K562 (cell line): Measurements from ENCODE around the gene NME7. TPM values are rescaled to one million over a fixed set of nuclear protein-coding genes. Genes with fewer than 3 reads are reported as not detected.

Experiments
- ATAC-seq: fragments of 200-7000 bp; cut with Tn5 transposase; 3 replicates; pipeline ENCODE4 v1.9.1; 2020; ENCODE audit warnings: moderate library complexity
- BruUV-seq: library from RNA; stranded (reverse); fragments of 400-500 nt; replicated peaks from 2 replicates; lab custom pipeline; 2021; lab: Mats Ljungman, UMichigan
- CTCF ChIA-PET: fragments of 300-600 bp; formaldehyde crosslinking; extraction: SDS; loops from one replicate; lab custom pipeline; 2021; ENCODE audit warnings: low intra/inter-chr PET ratio; lab: Yijun Ruan, JAX
- POLR2A ChIA-PET: fragments of 300-600, 350-650 bp; sonication (Branson Sonifier 250); formaldehyde crosslinking; extraction: SDS; loops from one replicate; lab custom pipeline; 2021; ENCODE audit warnings: antibody characterized with exemption, inconsistent platforms; lab: Yijun Ruan, JAX
- DNase-seq, 4 experiments: peaks; one replicate each; pipeline versions ENCODE4 v3.0.0 to v3.0.0-alpha.2; 2011 to 2018; ENCODE audit warnings: low spot score in 3 of 4, mixed read lengths in 3 of 4; ENCODE audit errors: extremely low read depth in 1 of 4
- FAIRE-seq: peaks from 2 replicates; lab custom pipeline; 2011; peaks lifted over from hg19 to GRCh38; lab: Jason Lieb, UNC
- H2AFZ ChIP-seq: 2 replicates; pipeline ENCODE4 v1.6.0; 2011; ENCODE audit warnings: low read depth, low read length, control low read depth, inconsistent platforms
- H3K27ac ChIP-seq: fragments of 200-600 bp; 3 replicates; pipeline ENCODE4 v1.8.0; 2011; ENCODE audit warnings: low read depth, mild to moderate bottlenecking, control low read depth, inconsistent platforms, low read length, moderate library complexity, mixed read lengths; ENCODE audit errors: extremely low read depth
- H3K27me3 ChIP-seq, 2 experiments: fragments of 300-600 bp in 1 of 2; 2 replicates in 1 of 2; 3 replicates in 1 of 2; pipeline versions ENCODE4 v1.6.0 to v1.8.0; 2011; ENCODE audit warnings: inconsistent platforms in 2 of 2, low read length in 2 of 2, mild to moderate bottlenecking in 1 of 2, mixed read lengths in 1 of 2, moderate library complexity in 1 of 2; ENCODE audit not compliant: control insufficient read depth in 2 of 2, insufficient read depth in 2 of 2
- H3K36me3 ChIP-seq: fragments of 300-600 bp; 3 replicates; pipeline ENCODE4 v1.8.0; 2011; ENCODE audit warnings: mild to moderate bottlenecking, low read length, inconsistent platforms; ENCODE audit not compliant: control insufficient read depth, insufficient read depth
- H3K4me1 ChIP-seq, 2 experiments: fragments of 200-600 bp in 1 of 2; replicated peaks in 1 of 2; 2 replicates in 1 of 2; 3 replicates in 1 of 2; pipeline versions ENCODE4 v1.5.1 to v1.8.0; 2011; ENCODE audit warnings: inconsistent platforms in 2 of 2, low read length in 2 of 2, mild to moderate bottlenecking in 1 of 2, mixed read lengths in 1 of 2, moderate library complexity in 1 of 2; ENCODE audit not compliant: control insufficient read depth in 2 of 2, insufficient read depth in 2 of 2
- H3K4me2 ChIP-seq: 2 replicates; pipeline ENCODE4 v1.6.1; 2011; ENCODE audit warnings: low read length, control low read depth, inconsistent platforms, mixed read lengths; ENCODE audit not compliant: insufficient read depth
- H3K4me3 ChIP-seq: fragments of 200-600 bp; sonication (generic), shearing (Covaris generic); 2 replicates; pipeline ENCODE4 v1.5.1; 2016; ENCODE audit warnings: control low read depth, inconsistent platforms
- H3K79me2 ChIP-seq: fragments of 200-600 bp; 3 replicates; pipeline ENCODE4 v1.8.0; 2011; ENCODE audit warnings: low read length, inconsistent platforms; ENCODE audit not compliant: control insufficient read depth, insufficient read depth
- H3K9ac ChIP-seq, 2 experiments: 2 replicates each; pipeline versions ENCODE4 v1.6.0 to v1.6.1; 2011; ENCODE audit warnings: low read depth in 2 of 2, low read length in 2 of 2, control low read depth in 1 of 2, inconsistent platforms in 1 of 2, mild to moderate bottlenecking in 1 of 2, mixed read lengths in 1 of 2; ENCODE audit not compliant: insufficient read depth in 1 of 2
- H3K9me1 ChIP-seq: one replicate; pipeline ENCODE4 v1.6.0; 2011; ENCODE audit warnings: inconsistent platforms, mild to moderate bottlenecking, low read length, moderate library complexity; ENCODE audit not compliant: control insufficient read depth, insufficient read depth
- H3K9me3 ChIP-seq: replicated peaks from 2 replicates; pipeline ENCODE4 v1.5.1; 2011; ENCODE audit warnings: low read depth, low read length, inconsistent platforms; ENCODE audit not compliant: control insufficient read depth, insufficient read depth
- H4K20me1 ChIP-seq: replicated peaks from 2 replicates; pipeline ENCODE4 v1.6.1; 2011; ENCODE audit warnings: low read length, inconsistent platforms, mixed read lengths; ENCODE audit not compliant: control insufficient read depth, insufficient read depth
- CAMTA2 ChIP-seq: fragments of 250-450 bp; sonication (Bioruptor Pico); conservative IDR thresholded peaks from 2 replicates; pipeline ENCODE4 v1.5.1; 2022
- CREM ChIP-seq: IDR thresholded peaks from 2 replicates; pipeline ENCODE4 v1.6.1; 2014; ENCODE audit warnings: antibody characterized with exemption, low read depth
- CTCFL ChIP-seq: IDR thresholded peaks from 2 replicates; pipeline ENCODE4 v1.6.1; 2011; ENCODE audit warnings: borderline replicate concordance, low read depth, mild to moderate bottlenecking, moderate library complexity, low read length; ENCODE audit not compliant: insufficient read depth, poor library complexity, severe bottlenecking
- E4F1 ChIP-seq: fragments of 250-450 bp; sonication (Bioruptor Pico); IDR thresholded peaks from 2 replicates; pipeline ENCODE4 v1.5.0; 2021; ENCODE audit warnings: mild to moderate bottlenecking, borderline replicate concordance
- KHSRP ChIP-seq: fragments of 450-650 bp; IDR thresholded peaks from 2 replicates; pipeline ENCODE4 v1.6.1; 2017
- MCM3 ChIP-seq: fragments of 450-650 bp; IDR thresholded peaks from 2 replicates; pipeline ENCODE4 v1.6.1; 2016
- RBM17 ChIP-seq: fragments of 200-400 bp; formaldehyde crosslinking; IDR thresholded peaks from 2 replicates; pipeline ENCODE4 v1.6.1; 2017; ENCODE audit warnings: low read depth, mild to moderate bottlenecking, low read length, borderline replicate concordance
- STAT6 ChIP-seq: sonication (generic); formaldehyde crosslinking; IDR thresholded peaks from 2 replicates; pipeline ENCODE4 v1.8.1; 2023; ENCODE audit warnings: mild to moderate bottlenecking, missing genetic modification reagents
- TAF9B ChIP-seq: fragments of 450-650 bp; IDR thresholded peaks from 2 replicates; pipeline ENCODE4 v1.6.1; 2018; ENCODE audit warnings: mild to moderate bottlenecking; ENCODE audit not compliant: partially characterized antibody
- ZBED1 ChIP-seq: IDR thresholded peaks from 2 replicates; pipeline ENCODE4 v1.6.1; 2014
- ZC3H4 ChIP-seq: sonication (generic); formaldehyde crosslinking; IDR thresholded peaks from 2 replicates; pipeline ENCODE4 v1.9.0; 2021; ENCODE audit warnings: missing genetic modification reagents, borderline replicate concordance
- ZNF146 ChIP-seq: IDR thresholded peaks from one replicate; pipeline ENCODE4 v1.6.1; 2018; ENCODE audit warnings: missing compliant biosample characterization; ENCODE audit not compliant: unreplicated experiment
- ZNF274 ChIP-seq: IDR thresholded peaks from 2 replicates; pipeline ENCODE4 v1.6.1; 2011; ENCODE audit warnings: low read depth, mild to moderate bottlenecking, low read length, moderate library complexity, borderline replicate concordance
- ZNF324 ChIP-seq: fragments of 250-450 bp; sonication (Bioruptor Pico); IDR thresholded peaks from 2 replicates; pipeline ENCODE4 v1.4.0; 2020; ENCODE audit warnings: mild to moderate bottlenecking
- ZNF445 ChIP-seq: fragments of 250-450 bp; sonication (Bioruptor Pico); IDR thresholded peaks from 2 replicates; pipeline ENCODE4 v1.4.0; 2020; ENCODE audit warnings: low read depth, mild to moderate bottlenecking, moderate library complexity
- WGBS: fragments of 100-300 bp; shearing (Covaris generic); methylation state at CpG from one replicate; pipeline ENCODE4 v1.1.6; 2016; ENCODE audit warnings: low coverage, mixed read lengths; ENCODE audit not compliant: insufficient coverage; ENCODE audit errors: missing lambda C conversion rate; 5-methylcytosine and 5-hydroxymethylcytosine counted together
- in situ Hi-C: fragments of 300-500 bp; cut with MboI; formaldehyde crosslinking; loops from 4 replicates; pipeline ENCODE4 v1.15.0; 2018; ENCODE audit warnings: inconsistent platforms, mixed read lengths
- intact Hi-C: fragments of 100-400 bp; cut with micrococcal nuclease; formaldehyde crosslinking; loops from 2 replicates; pipeline ENCODE4 v1.14.2; 2022
- polyA plus RNA-seq, 8 experiments: library from polyadenylated mRNA; depleted of rRNA in 4 of 8; stranded (reverse) in 5 of 8; unstranded in 3 of 8; fragments of >200 nt; fragmentation: Nextera tagmentation in 2 of 8; fragmentation: Illumina TruSeq in 1 of 8; extraction: Ambion mirVana in 2 of 8; extraction: Trizol in 1 of 8; gene quantifications; 2 replicates each; pipeline versions ENCODE4 v1.2.1 to v1.2.3, GENCODE V29; 2011 to 2014; ENCODE audit warnings: inconsistent platforms in 1 of 8, missing spikeins in 1 of 8
- total RNA-seq, 7 experiments: library from RNA; depleted of rRNA in 6 of 7; stranded (reverse); fragments of >200 nt in 6 of 7; fragmentation: Illumina TruSeq in 2 of 7; extraction: Trizol in 2 of 7; gene quantifications; 2 replicates each; pipeline versions ENCODE4 v1.2.1 to v1.2.3, GENCODE V29; 2011 to 2021; ENCODE audit warnings: low replicate concordance in 1 of 7

NME7 gene
- total and polyA plus RNA-seq, 9 of the 15 experiments (the other 6 are each of a cell fraction or from before 2014, with no cell fraction given), result 7.9 to 43.2 (median 23.9) TPM

- TF ChIP-seq ZNF324 (CRISPR knock-in tag) (no peak), STAT6 (CRISPR knock-in tag) (no peak)
Observed at GRCh38 chr1:169133228-169133576, 234.4 kb downstream of the NME7 start (continued).

- no peak for FAIRE-seq
- Histone ChIP-seq H3K4me3 (no peak overlapping the region), H3K9ac (no peak overlapping the region), H3K9me1 (no peaks in the 10 kb centered on the region), H3K36me3 (no peaks in the 10 kb centered on the region), H3K9me3 (no peaks in the 10 kb centered on the region), H3K4me1 (no peaks in the 10 kb centered on the region), H3K4me2 (no peak overlapping the region), H4K20me1 (no peaks in the 10 kb centered on the region), H2AFZ (no peak overlapping the region), H3K27me3 (no peaks in the 10 kb centered on the region), H3K27ac (no peak overlapping the region), H3K79me2 (no peaks in the 10 kb centered on the region)
- in situ Hi-C loops, result no loop called here
- CTCF ChIA-PET, result no interaction called here
- POLR2A ChIA-PET, result interaction anchor here (0.7 kb wide), 1 partner anchor 23 kb away, joined by 4 read pairs; no protein-coding TSS in a partner anchor
- BruUV-seq, result no TSS peak
- no peak for ATAC-seq
- TF ChIP-seq E4F1 (CRISPR knock-in tag), result no peak
- TF ChIP-seq CTCFL, result no peak
- TF ChIP-seq ZBED1, result no peak
- no peak for TF ChIP-seq RBM17
- TF ChIP-seq CAMTA2 (CRISPR knock-in tag), result no peak
- TF ChIP-seq KHSRP, result no peak
- no peak for TF ChIP-seq ZNF146 (CRISPR knock-in tag)
- no peak for TF ChIP-seq TAF9B
- no peak for TF ChIP-seq ZC3H4 (CRISPR knock-in tag)
- TF ChIP-seq ZNF274, result no peak
- TF ChIP-seq CREM, result no peak
- TF ChIP-seq ZNF445 (CRISPR knock-in tag), result no peak
- no peak for TF ChIP-seq MCM3
- intact Hi-C loops, result no loop called here
- DNase-seq, result no peak
- WGBS, result 44% methylated on average over 4 of the region's 4 CpGs
Observed at GRCh38 chr1:169132512-169133227, 234.9 kb downstream of the NME7 start.
